Fibroblast of pulmonary artery (primary cell): ENCODE data around the gene NFKB2.

Source experiments
- DNase-seq: peaks from one replicate; pipeline ENCODE4 v3.0.0-alpha.2; 2010; ENCODE audit warnings: low read depth
- H3K4me3 ChIP-seq: replicated peaks from 2 replicates; pipeline ENCODE4 v1.5.1; 2011; ENCODE audit warnings: low read depth, mild to moderate bottlenecking, control low read depth, low read length, moderate library complexity
- TF ChIP-seq, protein P1 (sequence below): IDR thresholded peaks from 2 replicates; pipeline ENCODE4 v1.5.1; 2011; ENCODE audit warnings: mild to moderate bottlenecking, control low read depth, low read length, inconsistent platforms; ENCODE audit errors: missing control alignments

Gene NFKB2

DNA sequence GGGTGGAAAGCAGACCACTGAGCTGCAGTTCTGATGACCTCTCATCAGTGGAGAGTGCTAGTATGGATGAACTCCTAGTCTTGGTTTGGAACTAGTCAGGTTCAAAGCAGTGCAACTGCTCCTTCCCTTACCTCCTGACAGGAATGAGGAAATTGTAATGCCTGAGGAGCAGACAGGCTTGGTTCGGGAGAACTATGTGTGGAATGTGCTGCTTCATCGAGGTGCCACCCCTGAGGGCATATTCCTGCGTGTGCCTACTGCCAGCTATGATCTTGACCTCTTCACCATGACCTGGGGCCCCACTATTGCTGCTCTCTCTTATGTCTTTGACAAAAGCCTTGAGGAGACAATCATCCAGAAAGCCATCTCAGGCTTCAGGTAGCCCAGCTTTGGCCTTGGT is 27.4 kb upstream of the NFKB2 start:
- TF ChIP-seq, protein P1, sequence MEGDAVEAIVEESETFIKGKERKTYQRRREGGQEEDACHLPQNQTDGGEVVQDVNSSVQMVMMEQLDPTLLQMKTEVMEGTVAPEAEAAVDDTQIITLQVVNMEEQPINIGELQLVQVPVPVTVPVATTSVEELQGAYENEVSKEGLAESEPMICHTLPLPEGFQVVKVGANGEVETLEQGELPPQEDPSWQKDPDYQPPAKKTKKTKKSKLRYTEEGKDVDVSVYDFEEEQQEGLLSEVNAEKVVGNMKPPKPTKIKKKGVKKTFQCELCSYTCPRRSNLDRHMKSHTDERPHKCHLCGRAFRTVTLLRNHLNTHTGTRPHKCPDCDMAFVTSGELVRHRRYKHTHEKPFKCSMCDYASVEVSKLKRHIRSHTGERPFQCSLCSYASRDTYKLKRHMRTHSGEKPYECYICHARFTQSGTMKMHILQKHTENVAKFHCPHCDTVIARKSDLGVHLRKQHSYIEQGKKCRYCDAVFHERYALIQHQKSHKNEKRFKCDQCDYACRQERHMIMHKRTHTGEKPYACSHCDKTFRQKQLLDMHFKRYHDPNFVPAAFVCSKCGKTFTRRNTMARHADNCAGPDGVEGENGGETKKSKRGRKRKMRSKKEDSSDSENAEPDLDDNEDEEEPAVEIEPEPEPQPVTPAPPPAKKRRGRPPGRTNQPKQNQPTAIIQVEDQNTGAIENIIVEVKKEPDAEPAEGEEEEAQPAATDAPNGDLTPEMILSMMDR: no peak
- H3K4me3 ChIP-seq: no peak overlapping the region
- DNase-seq: no peak

DNA sequence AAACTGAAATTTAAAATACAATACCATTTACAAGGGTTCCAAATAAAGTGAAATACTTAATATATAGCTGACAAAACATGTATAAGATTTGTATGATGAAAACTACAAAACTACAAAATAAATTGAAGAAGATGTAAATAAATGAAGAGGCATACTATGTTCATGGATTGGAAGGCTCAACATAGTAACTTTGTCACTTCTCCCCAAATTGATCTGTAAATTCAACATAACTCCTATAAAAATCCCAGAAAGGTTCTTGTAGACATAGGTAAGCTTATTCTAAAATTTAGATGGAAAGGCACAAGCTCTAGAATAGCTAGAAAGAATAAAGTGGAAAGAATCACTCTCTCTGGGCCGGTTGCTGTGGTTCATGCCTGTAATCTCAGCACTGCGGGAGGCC is 24.2 kb upstream of the NFKB2 start:
- H3K4me3 ChIP-seq: no peak overlapping the region
- TF ChIP-seq, protein P1: no peak
- DNase-seq: no peak

DNA sequence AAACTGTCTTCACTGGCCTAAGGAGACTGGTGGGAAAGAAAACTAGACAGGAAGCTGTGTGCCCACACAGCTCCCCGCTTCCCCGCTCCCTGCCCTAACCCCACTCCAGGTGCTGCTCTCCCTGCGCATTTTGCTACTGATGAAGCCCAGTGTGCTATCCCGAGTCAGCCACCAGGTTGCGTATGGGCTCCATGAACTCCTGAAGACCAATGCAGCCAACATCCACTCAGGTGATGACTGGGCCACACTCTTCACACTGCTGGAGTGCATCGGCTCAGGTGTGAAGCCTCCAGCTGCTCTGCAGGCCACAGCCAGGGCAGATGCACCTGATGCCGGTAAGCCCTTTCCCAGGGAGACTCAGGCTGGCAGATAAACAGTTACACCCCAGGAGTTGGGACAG is 20.3 kb upstream of the NFKB2 start:
- H3K4me3 ChIP-seq: no peak overlapping the region
- TF ChIP-seq, protein P1: peak; percentile 10
- peak; percentile 7 for DNase-seq

DNA sequence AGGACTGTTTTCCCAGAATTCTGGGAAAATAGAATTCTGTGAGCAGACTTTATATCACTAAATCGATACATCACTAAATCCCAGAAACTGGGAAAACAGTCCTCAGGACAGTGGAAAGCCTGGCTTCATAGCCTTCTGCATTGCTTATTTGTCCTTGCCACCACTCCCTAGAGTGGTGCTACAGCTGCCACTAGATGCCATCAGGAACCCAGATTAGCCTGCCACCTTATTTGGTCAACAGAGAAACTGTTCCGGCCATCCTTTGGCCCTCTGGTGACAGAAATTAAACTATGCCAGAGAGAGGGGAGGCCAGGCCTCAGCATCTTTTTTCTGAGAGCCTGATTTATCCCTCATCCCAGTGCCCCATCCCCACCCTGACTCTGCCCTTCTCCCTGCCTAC is 19.6 kb upstream of the NFKB2 start:
- H3K4me3 ChIP-seq: no peak overlapping the region
- no peak for DNase-seq
- TF ChIP-seq, protein P1: no peak

- no peak for DNase-seq
- TF ChIP-seq, protein P1: no peak
- no peak overlapping the region for H3K4me3 ChIP-seq
Measured at GRCh38 chr10:102376901-102377300, 18.6 kb upstream of the NFKB2 start.

- no peak overlapping the region for H3K4me3 ChIP-seq
- no peak for DNase-seq
- TF ChIP-seq, protein P1: no peak
Measured at GRCh38 chr10:102379383-102379782, 16.1 kb upstream of the NFKB2 start.

- DNase-seq: no peak
- H3K4me3 ChIP-seq: no peak overlapping the region
- TF ChIP-seq, protein P1: no peak
Measured at GRCh38 chr10:102381983-102382382, 13.5 kb upstream of the NFKB2 start.
